B cell (primary cell): ENCODE data around the gene RNF212.

Source experiments
- EZH2 ChIP-seq: IDR thresholded peaks from 2 replicates; pipeline ENCODE4 v1.6.1; 2012; ENCODE audit warnings: borderline replicate concordance, low read depth, mild to moderate bottlenecking, moderate library complexity, low read length; ENCODE audit not compliant: insufficient read depth, poor library complexity, severe bottlenecking
- TF ChIP-seq, protein P1 (sequence below): fragments of 200-600 bp; IDR thresholded peaks from one replicate; pipeline ENCODE4 v1.8.0; 2022; ENCODE audit warnings: antibody characterized with exemption, mild to moderate bottlenecking

DNA sequence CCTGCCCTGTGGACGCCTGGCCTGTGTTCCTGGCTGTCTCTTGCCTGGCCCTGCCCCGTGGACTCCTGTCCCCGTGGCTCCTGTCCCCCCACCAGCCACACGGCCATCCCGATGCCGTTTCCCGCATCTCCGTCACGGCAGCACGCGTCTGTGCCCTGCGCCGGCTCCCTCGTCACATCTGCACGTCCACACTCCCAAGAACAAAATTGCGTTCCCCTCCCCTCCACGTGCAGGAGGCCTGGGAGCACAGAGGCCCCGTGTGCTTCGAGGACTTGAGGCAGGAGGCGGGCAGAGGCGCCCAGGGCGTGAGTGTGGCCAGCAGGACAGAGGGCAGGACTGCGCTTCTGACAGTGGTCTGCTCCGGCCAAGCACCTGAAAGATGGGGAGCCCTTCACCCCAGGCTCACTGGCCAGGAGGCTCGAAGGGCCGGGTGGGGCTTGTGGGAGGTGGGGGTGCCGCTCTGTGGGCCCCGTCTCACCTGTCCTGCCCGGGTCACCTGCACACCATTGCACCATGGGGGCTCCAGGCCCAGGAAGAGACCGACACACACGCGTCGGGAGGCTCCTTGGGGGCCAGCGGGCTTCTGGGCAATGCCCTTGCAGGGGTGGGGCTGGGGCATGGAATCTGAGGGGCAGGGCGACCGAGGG, 84.7 kb downstream of the RNF212 start:
- TF ChIP-seq, protein P1, sequence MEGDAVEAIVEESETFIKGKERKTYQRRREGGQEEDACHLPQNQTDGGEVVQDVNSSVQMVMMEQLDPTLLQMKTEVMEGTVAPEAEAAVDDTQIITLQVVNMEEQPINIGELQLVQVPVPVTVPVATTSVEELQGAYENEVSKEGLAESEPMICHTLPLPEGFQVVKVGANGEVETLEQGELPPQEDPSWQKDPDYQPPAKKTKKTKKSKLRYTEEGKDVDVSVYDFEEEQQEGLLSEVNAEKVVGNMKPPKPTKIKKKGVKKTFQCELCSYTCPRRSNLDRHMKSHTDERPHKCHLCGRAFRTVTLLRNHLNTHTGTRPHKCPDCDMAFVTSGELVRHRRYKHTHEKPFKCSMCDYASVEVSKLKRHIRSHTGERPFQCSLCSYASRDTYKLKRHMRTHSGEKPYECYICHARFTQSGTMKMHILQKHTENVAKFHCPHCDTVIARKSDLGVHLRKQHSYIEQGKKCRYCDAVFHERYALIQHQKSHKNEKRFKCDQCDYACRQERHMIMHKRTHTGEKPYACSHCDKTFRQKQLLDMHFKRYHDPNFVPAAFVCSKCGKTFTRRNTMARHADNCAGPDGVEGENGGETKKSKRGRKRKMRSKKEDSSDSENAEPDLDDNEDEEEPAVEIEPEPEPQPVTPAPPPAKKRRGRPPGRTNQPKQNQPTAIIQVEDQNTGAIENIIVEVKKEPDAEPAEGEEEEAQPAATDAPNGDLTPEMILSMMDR, result no peak
- no peak for TF ChIP-seq EZH2
